GM12892 (cell line): ENCODE data around the gene COL5A1.

Source experiments
- POLR2A ChIP-seq: IDR thresholded peaks from 2 replicates; pipeline ENCODE4 v1.6.1; 2011; ENCODE audit warnings: low read depth, low read length, control low read depth
- POLR2AphosphoS5 ChIP-seq: IDR thresholded peaks from 2 replicates; pipeline ENCODE4 v1.6.1; 2011; ENCODE audit warnings: low read depth, low read length, control low read depth

- TF ChIP-seq POLR2AphosphoS5: no peak
- TF ChIP-seq POLR2A: no peak
These were observed 17.4 kb upstream of the COL5A1 start for GRCh38 chr9:134624137-134624591.
